ENCODE results near the gene OR2B2. TPM values are rescaled to one million over a fixed set of nuclear protein-coding genes. Genes with fewer than 3 reads are reported as not detected.
"Not testable (repeated sequence)": the region's sequence is repeated elsewhere in the genome, so short reads cannot be mapped to it uniquely, and the experiment has no call there.

The OR2B2 gene
- not detected for total RNA-seq

GRCh38 chr6:27911956-27912446 lies at the start of gene OR2B2:
Gene OR2B2 (minus strand): TSS chr6:27912396. CDS start chr6:27912319, 77 bp downstream.
- Histone ChIP-seq H3K4me3 (no peak within 1 kb of the TSS), H3K27me3 (replicated peaks; ENCODE audit: insufficient read depth) (no peaks in the 10 kb centered on the region), H3K9me3 (no peaks in the 10 kb centered on the region), H3K27ac (no peak within 1 kb of the TSS), H3K4me1 (replicated peaks) (no peaks in the 10 kb centered on the region), H3K36me3 (no peaks in the 10 kb centered on the region)
- 71% methylated on average over 2 of the region's 2 CpGs for WGBS
- TF ChIP-seq CTCF (IDR thresholded peaks at IDR 0.05) (no peak), POLR2AphosphoS5 (IDR thresholded peaks at IDR 0.05) (no peak), POLR2A (IDR thresholded peaks at IDR 0.05) (no peak)
- intact Hi-C loops (cut with DNase I): no loop called here
- no peak for DNase-seq (ENCODE audit: low spot score)

- no peak for DNase-seq (ENCODE audit: low spot score)
- WGBS: 89% methylated on average over 4 of the region's 4 CpGs
- TF ChIP-seq CTCF (IDR thresholded peaks at IDR 0.05) (no peak), POLR2A (IDR thresholded peaks at IDR 0.05) (no peak), POLR2AphosphoS5 (IDR thresholded peaks at IDR 0.05) (no peak)
- intact Hi-C loops (cut with DNase I): no loop called here
- Histone ChIP-seq H3K4me1 (replicated peaks) (no peaks in the 10 kb centered on the region), H3K36me3 (no peaks in the 10 kb centered on the region), H3K9me3 (no peaks in the 10 kb centered on the region), H3K27ac (no peak overlapping the region), H3K4me3 (no peak overlapping the region), H3K27me3 (replicated peaks; ENCODE audit: insufficient read depth) (no peaks in the 10 kb centered on the region)
Measured at GRCh38 chr6:27957516-27957915, 45.3 kb upstream of the OR2B2 start.

GRCh38 chr6:27956941-27957340 lies 44.7 kb upstream of the OR2B2 start, which contains the start of gene OR2B6:
Gene OR2B6 (plus strand): TSS chr6:27957241. CDS start chr6:27957241, 0 bp downstream.
- Histone ChIP-seq H3K4me1 (replicated peaks) (no peaks in the 10 kb centered on the region), H3K9me3 (no peaks in the 10 kb centered on the region), H3K27me3 (replicated peaks; ENCODE audit: insufficient read depth) (no peaks in the 10 kb centered on the region), H3K27ac (no peak within 1 kb of the TSS), H3K36me3 (no peaks in the 10 kb centered on the region), H3K4me3 (no peak within 1 kb of the TSS)
- no peak for TF ChIP-seq POLR2A (IDR thresholded peaks at IDR 0.05)
- TF ChIP-seq CTCF (IDR thresholded peaks at IDR 0.05): no peak
- TF ChIP-seq POLR2AphosphoS5 (IDR thresholded peaks at IDR 0.05): no peak
- intact Hi-C loops (cut with DNase I): no loop called here
- DNase-seq (ENCODE audit: low spot score): no peak
- WGBS: 52% methylated on average over 1 of the region's 1 CpG

GRCh38 chr6:27951040-27951439 lies 38.8 kb upstream of the OR2B2 start:
- Histone ChIP-seq H3K9me3 (no peaks in the 10 kb centered on the region), H3K4me1 (replicated peaks) (no peaks in the 10 kb centered on the region), H3K27ac (no peak overlapping the region), H3K4me3 (no peak overlapping the region), H3K36me3 (no peaks in the 10 kb centered on the region), H3K27me3 (replicated peaks; ENCODE audit: insufficient read depth) (no peaks in the 10 kb centered on the region)
- TF ChIP-seq CTCF (IDR thresholded peaks at IDR 0.05): no peak
- TF ChIP-seq POLR2AphosphoS5 (IDR thresholded peaks at IDR 0.05): no peak
- no peak for TF ChIP-seq POLR2A (IDR thresholded peaks at IDR 0.05)
- no peak for DNase-seq (ENCODE audit: low spot score)
- intact Hi-C loops (cut with DNase I): no loop called here
- WGBS: 65% methylated on average over 1 of the region's 1 CpG

GRCh38 chr6:27948237-27948636 lies 36.0 kb upstream of the OR2B2 start:
- TF ChIP-seq CTCF (IDR thresholded peaks at IDR 0.05): no peak
- no peak for TF ChIP-seq POLR2A (IDR thresholded peaks at IDR 0.05)
- TF ChIP-seq POLR2AphosphoS5 (IDR thresholded peaks at IDR 0.05): no peak
- Histone ChIP-seq H3K36me3 (no peaks in the 10 kb centered on the region), H3K4me1 (replicated peaks) (no peaks in the 10 kb centered on the region), H3K27me3 (replicated peaks; ENCODE audit: insufficient read depth) (no peaks in the 10 kb centered on the region), H3K27ac (no peak overlapping the region), H3K4me3 (no peak overlapping the region), H3K9me3 (no peaks in the 10 kb centered on the region)
- intact Hi-C loops (cut with DNase I): no loop called here
- DNase-seq (ENCODE audit: low spot score): no peak
- WGBS: 77% methylated on average over 1 of the region's 1 CpG

- H3K36me3 ChIP-seq; H3K9me3 ChIP-seq; H3K27ac ChIP-seq; DNase-seq (ENCODE audit: low spot score); H3K4me1 ChIP-seq (replicated peaks); intact Hi-C loops (cut with DNase I); H3K27me3 ChIP-seq (replicated peaks; ENCODE audit: insufficient read depth); H3K4me3 ChIP-seq: not testable (repeated sequence)
- 45% methylated on average over 6 of the region's 6 CpGs for WGBS
Measured at GRCh38 chr6:27943072-27943471, 30.9 kb upstream of the OR2B2 start.

Data from prostate gland (tissue), 2 donors.